ENCODE measurements around the gene GABRR2.
"Not testable (repeated sequence)": the region's sequence is repeated elsewhere in the genome, so short reads cannot be mapped to it uniquely, and the experiment has no call there.

Gene GABRR2

GRCh38 chr6:89323511-89323971 is 8.4 kb upstream of the GABRR2 start:
- DNase-seq (ENCODE audit: low read depth) = no peak

DNA sequence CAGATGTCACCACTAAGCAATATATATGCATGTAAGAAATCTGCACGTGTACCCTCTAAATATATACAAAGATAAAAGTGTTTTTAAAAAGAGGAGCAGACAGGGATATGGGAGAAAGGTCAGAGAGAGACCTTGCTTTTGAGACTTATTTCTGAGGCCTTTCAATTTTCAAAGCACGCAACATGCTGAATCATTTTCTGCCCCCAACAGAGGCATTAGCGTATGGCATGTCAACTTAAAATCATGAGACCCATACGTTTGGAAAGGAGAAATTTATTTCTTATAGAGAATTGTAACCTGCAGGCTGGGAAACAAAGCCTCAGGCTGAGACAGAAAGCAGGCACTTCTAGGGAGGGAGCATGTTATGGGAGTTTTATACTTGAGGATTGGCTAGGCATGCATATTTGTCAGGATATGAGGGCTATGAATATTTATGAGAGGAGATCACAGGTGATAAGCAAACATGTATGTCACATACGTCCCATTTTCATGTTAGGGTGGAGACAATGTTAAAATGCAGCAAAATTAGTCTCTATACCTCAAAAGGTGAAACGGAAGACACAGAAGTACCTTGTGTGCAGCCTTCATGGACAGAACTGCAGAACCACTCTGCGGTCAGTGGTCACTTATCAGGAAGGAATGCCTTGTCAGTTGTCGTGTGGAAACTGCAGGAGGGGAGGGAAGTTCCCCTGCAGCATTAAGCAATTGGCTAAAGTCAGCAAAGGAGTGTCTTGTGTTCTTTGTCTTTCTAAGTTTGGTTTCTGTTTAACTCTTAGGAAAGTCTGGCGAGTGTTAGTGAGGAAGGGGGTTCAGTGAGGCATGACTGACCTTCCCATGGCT is 6.3 kb upstream of the GABRR2 start:
- no peak for DNase-seq (ENCODE audit: low read depth)

DNA sequence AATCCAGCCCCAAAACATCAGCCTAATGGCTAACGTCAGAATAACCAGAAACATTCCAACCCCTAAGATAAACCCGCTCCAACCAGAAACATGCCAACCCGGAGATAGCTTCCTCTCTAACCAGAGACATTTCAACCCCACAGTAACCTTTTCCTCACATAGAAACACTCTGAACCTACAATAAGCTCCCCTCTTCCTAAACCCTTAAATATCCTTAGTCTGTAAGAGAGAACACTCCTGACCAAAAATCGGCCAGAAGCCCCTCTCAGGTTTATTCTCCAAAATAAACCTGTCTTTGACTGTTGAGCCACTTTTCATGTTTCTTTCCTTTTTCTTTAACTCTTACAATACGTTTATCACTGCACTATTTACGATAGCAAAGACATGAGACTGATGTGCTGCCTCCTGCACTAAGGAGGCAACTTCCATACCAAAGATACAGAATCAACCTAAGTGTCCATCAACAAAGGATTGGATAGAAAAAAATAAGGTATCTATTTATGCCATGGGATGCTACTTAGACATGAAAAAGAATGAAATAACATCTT is 5.0 kb upstream of the GABRR2 start:
- DNase-seq (ENCODE audit: low read depth) = no peak

DNA sequence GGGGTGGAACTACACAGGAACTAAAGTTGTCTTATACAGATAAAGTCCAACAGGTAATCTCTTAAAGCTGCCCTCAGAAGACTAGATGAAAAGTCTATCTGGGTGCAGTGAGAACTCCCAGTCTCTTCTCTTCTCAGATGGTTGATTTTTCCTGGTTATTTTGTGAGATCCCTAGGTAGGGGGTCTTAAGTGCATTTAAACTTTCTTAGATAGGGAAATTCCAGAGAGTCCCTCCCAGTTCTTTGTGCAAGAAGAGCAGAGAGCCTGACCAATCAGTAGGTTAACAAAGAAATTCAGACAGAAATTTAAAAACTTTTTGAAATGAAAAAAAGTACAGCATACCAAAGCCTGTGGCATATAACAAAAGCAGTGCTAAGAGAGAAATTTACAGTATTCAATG is 2.0 kb upstream of the GABRR2 start:
- DNase-seq (ENCODE audit: low read depth) = no peak

- DNase-seq (ENCODE audit: low read depth) = no peak
Measured at GRCh38 chr6:89314692-89315091, 407 bp downstream of the GABRR2 start.

DNA sequence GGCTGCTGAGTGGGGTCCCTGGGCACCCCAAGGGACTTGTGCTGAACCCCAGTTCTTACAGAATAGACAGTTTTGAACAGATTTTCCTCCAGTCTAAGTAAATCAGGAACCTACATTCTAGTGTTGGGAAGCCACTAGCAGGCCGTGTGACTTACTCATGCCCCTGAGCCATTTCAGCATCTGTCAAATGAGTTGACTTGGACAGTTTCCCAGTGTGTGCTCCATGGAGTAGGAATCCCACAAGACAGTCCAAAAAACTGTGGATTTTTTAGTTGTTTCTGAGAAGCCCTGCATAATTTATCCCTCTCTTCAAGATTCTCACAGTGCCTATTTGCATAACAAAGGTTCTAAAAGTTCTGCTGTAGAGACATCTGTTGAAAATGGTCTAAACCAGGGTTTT is 2.1 kb downstream of the GABRR2 start:
- no peak for DNase-seq (ENCODE audit: low read depth)

DNA sequence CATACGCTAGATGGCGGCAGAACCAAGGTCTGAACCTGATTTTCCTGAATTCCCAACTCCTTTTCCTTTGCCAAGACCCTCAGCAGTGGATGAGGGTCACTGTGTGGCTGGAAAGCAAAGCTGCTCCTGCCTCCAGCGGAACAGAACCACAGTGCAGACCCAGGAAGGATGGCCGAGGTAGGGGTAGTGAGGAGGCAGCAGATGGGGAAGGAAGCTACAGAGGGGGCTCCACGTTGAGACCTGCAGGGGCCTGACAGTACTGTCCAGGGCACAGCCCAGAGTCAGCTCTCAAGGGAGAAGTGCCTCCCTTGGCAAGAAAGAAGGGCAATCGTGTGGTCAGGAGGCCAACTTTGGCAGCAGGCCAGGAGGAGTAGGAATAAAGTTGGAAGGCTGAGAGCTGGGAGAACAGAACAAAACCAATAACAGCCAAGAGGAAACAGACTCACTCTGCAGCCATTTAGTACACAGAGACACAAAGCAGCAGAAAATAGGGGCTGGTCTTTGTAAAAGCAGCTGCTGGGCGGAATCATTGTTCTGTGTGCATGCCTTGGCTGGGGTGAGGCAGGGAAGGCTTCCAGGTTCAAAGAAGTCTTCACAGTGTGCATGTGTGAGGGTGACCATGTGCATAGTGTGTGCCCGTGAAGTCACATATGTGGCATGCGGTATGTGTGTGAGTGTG is 3.1 kb downstream of the GABRR2 start:
- no peak for DNase-seq (ENCODE audit: low read depth)

DNA sequence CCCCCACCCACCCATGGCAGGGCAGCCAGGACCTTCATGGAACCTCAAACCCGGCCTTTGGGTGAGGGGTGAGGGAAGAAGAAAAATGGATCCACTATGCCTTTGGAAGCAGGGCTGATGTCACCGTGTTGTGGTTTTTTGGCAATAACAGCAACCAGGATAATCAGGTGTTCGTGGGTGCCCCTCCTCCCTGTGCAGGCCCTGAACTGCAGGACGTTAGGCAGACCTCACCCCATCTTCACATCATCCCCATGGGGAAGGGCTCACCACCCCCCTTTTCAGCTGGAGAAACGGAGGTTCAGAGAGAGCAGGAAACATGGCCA is 3.6 kb downstream of the GABRR2 start:
- no peak for DNase-seq (ENCODE audit: low read depth)

DNA sequence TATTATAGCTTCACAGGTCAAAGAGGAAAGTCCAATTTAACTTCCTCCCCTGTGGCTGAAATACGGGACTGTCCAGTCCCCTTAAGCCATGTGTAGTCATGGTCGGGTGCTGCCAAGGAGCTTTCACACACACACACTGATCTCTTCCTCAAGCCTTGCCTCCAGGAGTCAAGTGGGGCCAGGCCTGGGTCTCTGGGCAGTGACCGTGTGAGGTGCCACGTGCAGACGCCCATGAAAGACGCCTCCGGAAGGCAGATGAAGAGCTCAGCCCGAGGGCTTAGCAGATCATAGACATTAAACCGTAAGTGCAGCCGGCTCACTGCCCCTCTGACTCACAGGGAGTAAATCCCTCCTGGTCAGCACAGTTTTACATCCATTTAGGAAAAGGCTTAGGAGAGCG is 4.2 kb downstream of the GABRR2 start:
- no peak for DNase-seq (ENCODE audit: low read depth)

DNA sequence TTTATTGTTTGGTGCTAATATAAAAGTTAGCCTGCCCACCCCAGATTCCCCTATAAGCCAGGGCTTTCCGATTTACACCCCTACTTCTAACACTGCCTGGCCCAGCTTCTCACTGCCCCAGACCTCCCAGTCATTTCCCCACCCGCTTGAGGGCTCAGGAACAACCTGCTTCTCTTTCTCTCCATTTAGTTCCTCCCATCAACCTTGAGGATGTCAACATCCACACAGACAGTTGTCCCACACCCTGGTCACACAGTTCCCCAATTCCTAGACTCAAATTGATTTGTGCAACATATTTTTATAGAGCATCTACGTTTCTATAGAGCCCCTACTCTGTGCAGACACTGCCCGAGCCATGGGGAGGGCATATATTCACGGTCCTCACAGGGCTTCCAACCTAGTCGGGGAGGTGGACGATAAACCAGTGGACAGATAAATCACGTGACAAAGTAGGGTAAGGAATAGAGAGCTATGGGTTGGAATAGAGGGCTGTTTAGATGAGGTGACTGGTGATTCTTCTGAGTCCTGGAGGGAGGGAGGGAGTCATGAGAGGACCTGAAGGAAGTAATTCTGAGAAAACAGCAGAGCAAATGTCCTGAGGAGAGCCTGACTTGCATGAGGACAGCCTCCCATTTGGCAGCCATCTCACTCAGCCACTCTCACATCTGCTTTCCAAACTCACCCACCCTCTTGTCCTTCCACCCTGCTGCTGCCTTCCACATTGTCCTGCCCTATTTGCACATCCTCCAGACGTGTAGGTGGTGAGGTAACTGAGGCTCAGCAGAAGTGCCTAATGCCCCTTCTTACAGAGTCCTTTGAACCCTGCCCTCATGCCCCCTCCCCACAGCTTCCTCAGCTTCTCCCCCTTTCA is 6.3 kb downstream of the GABRR2 start:
- DNase-seq (ENCODE audit: low read depth) = no peak

- DNase-seq (ENCODE audit: low read depth) = not testable (repeated sequence)
Measured at GRCh38 chr6:89304517-89304916, 10.6 kb downstream of the GABRR2 start.

DNA sequence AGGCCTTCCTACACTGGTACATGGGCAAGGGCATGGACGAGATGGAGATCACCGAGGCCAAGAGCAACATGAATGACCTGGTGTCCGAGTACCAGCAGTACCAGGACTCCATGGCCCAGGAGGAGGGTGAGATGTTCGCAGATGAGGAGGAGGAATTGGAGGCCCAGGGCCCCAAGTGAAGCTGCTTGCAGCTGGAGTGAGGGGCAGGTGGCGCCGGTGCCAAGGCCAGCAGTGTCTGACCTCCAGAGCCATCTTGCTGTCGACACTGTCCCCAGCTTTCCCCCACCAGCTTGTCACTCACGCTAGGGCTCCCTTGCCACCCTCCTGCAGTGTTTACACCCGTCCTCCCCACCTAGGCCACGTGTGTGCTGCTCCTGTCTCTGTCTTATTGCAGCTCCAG is 12.2 kb downstream of the GABRR2 start:
- DNase-seq (ENCODE audit: low read depth) = no peak

GRCh38 chr6:89302195-89302770 is 12.8 kb downstream of the GABRR2 start:
- DNase-seq (ENCODE audit: low read depth) = no peak

GRCh38 chr6:89301586-89302194 is 13.4 kb downstream of the GABRR2 start:
- no peak for DNase-seq (ENCODE audit: low read depth)

GRCh38 chr6:89299466-89299850 is 15.6 kb downstream of the GABRR2 start:
- no peak for DNase-seq (ENCODE audit: low read depth)

- DNase-seq (ENCODE audit: low read depth) = peak; percentile 17
Measured at GRCh38 chr6:89298680-89299465, 16.2 kb downstream of the GABRR2 start.

GRCh38 chr6:89297695-89298351 is 17.3 kb downstream of the GABRR2 start:
- peak; percentile 57 for DNase-seq (ENCODE audit: low read depth)

DNA sequence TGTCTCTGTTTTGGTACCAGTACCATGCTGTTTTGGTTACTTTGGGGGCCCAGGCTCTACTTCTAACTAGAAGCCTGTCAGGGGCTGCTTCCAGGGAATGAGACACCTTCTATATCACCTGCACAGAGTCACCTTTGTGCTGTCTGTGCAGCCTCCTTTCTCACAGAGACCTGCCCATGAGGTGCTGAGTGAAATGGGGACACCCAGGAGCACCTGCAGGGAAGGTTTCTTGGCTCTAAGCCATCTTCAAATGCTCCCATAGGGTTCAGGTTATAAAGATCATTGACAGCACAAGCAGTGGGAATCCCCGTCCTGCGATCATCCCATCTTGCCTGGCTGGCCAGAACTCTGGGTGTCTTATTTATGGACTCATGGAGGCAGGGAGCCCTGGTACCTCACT is 19.1 kb downstream of the GABRR2 start:
- no peak for DNase-seq (ENCODE audit: low read depth)

GRCh38 chr6:89295116-89295515 is 20.0 kb downstream of the GABRR2 start:
- DNase-seq (ENCODE audit: low read depth) = not testable (repeated sequence)

- DNase-seq (ENCODE audit: low read depth) = no peak
Measured at GRCh38 chr6:89291256-89291819, 23.8 kb downstream of the GABRR2 start.

Measured in T-helper 22 cell (primary cell).